ENCODE data around the gene CYP3A4.
"Not testable (repeated sequence)": the region's sequence is repeated elsewhere in the genome, so short reads cannot be mapped to it uniquely, and the experiment has no call there.

Gene CYP3A4

GRCh38 chr7:99779949-99780348 is 4.0 kb downstream of the CYP3A4 start:
- Mint-ChIP-seq H3K4me1 (no peaks in the 10 kb centered on the region), H3K36me3 (no peaks in the 10 kb centered on the region), H3K9me3 (peaks cover 4% of the 10 kb centered on the region), H3K4me3 (no peak overlapping the region), H3K27ac (no peak overlapping the region), H3K27me3 (peaks cover 14% of the 10 kb centered on the region)

DNA sequence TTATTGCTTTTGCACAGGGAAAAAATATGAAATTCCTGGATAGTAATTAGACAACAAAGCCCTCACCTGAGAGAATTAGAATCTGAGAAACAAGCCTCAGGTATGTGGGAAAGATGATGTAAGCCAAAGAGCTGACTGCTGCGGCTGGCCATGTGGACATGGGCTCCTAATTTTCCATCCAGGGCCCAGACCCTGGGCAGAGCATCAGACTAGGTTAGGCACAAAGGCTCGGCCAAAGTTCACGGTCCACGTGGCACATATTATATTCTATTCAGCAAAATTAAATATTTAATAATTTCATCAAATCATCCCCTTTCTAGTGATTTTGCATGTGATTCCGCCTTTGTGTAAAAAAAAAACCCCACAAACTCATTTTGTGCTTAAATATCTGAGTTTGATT is 5.1 kb downstream of the CYP3A4 start:
- Mint-ChIP-seq H3K4me3 (no peak overlapping the region), H3K4me1 (no peaks in the 10 kb centered on the region), H3K27me3 (peaks cover 18% of the 10 kb centered on the region), H3K36me3 (no peaks in the 10 kb centered on the region), H3K27ac (no peak overlapping the region), H3K9me3 (peaks cover 8% of the 10 kb centered on the region)

DNA sequence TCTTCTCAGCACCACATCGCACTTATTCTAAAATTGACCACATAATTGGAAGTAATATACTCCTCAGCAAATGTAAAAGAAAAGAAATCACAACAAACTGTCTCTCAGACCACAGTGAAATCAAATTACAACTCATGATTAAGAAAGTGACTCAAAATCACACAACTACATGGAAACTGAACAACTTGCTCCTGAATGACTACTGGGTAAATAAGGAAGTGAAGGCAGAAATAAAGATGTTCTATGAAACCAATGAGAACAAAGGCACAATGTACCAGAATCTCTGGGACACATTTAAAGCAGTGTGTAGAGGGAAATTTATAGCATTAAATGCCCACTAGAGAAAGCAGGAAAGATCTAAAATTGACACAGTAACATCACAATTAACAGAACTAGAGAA is 10.6 kb downstream of the CYP3A4 start:
- H3K9me3 Mint-ChIP-seq, H3K4me1 Mint-ChIP-seq, H3K36me3 Mint-ChIP-seq, H3K4me3 Mint-ChIP-seq: not testable (repeated sequence)
- H3K27me3 Mint-ChIP-seq: peaks cover 35% of the 10 kb centered on the region
- peak overlapping the region; percentile 8 for H3K27ac Mint-ChIP-seq

DNA sequence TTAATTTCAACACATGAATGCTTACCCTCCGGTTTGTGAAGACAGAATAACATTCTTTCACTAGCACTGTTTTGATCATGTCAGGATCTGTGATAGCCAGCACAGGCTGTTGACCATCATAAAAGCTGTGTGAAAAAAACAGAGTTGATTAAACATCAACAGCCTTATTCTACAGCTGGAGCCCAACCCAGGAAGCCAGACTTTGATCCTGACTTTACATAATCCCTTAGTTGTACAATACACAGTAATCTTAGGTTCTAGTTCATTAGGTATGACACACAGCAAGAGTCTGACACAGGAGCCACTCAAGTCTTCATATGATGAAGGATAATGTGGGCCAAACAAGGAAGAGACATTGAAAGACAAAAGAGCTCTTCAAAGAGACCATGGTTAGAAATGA is 11.4 kb downstream of the CYP3A4 start:
- no peak overlapping the region for H3K27ac Mint-ChIP-seq

GRCh38 chr7:99769494-99769893 is 14.5 kb downstream of the CYP3A4 start:
- not testable (repeated sequence) for H3K9me3 Mint-ChIP-seq, H3K4me1 Mint-ChIP-seq, H3K27ac Mint-ChIP-seq, H3K4me3 Mint-ChIP-seq, H3K36me3 Mint-ChIP-seq
- H3K27me3 Mint-ChIP-seq: peaks cover 21% of the 10 kb centered on the region

More for the DNA sequence above, 11.4 kb downstream of the CYP3A4 start:
- no peaks in the 10 kb centered on the region for H3K4me1 Mint-ChIP-seq
- peaks cover 33% of the 10 kb centered on the region for H3K27me3 Mint-ChIP-seq
- H3K36me3 Mint-ChIP-seq: peaks cover 1% of the 10 kb centered on the region
- peaks cover 8% of the 10 kb centered on the region for H3K9me3 Mint-ChIP-seq
- H3K4me3 Mint-ChIP-seq: no peak overlapping the region

DNA sequence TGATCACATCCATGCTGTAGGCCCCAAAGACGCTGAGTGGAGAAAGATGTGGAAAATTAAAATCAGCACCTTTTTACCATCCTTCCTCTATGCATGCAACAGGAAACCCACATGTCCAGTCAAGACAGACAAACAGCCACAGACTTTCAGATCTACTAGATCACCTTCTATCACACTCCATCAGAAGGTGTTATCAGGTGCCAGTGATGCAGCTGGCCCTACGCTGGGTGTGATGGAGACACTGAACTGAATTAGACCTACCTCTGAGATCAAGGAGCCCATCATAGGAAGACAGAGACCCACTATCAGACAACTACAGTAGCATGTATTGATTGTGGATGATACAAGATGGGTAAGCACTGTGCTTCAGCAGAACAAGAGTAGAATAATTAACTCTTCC is 15.5 kb downstream of the CYP3A4 start:
- Mint-ChIP-seq H3K27me3 (peaks cover 21% of the 10 kb centered on the region), H3K36me3 (no peaks in the 10 kb centered on the region), H3K27ac (no peak overlapping the region), H3K4me3 (no peak overlapping the region), H3K4me1 (no peaks in the 10 kb centered on the region), H3K9me3 (no peaks in the 10 kb centered on the region)

DNA sequence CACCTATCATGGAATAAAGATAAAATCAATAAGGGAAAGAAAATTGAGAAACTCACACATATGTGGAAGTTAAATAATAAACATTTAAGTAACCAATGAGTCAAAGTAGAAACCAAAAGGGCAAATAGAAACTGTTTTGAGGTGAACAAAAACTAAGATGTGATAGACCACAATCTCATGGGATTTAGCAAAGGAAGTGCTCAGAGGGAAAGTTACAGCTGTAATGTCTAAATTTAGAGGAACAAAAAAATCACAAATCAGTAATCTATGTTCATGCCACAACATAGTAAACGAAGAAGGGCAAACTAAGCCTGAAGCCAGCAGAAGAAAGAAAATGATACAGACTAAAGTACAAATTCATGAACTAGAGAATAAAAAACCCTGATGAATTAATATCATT is 16.3 kb downstream of the CYP3A4 start:
- H3K9me3 Mint-ChIP-seq: no peaks in the 10 kb centered on the region
- H3K4me3 Mint-ChIP-seq: no peak overlapping the region
- no peak overlapping the region for H3K27ac Mint-ChIP-seq
- peaks cover 17% of the 10 kb centered on the region for H3K27me3 Mint-ChIP-seq
- H3K36me3 Mint-ChIP-seq: no peaks in the 10 kb centered on the region
- no peaks in the 10 kb centered on the region for H3K4me1 Mint-ChIP-seq

DNA sequence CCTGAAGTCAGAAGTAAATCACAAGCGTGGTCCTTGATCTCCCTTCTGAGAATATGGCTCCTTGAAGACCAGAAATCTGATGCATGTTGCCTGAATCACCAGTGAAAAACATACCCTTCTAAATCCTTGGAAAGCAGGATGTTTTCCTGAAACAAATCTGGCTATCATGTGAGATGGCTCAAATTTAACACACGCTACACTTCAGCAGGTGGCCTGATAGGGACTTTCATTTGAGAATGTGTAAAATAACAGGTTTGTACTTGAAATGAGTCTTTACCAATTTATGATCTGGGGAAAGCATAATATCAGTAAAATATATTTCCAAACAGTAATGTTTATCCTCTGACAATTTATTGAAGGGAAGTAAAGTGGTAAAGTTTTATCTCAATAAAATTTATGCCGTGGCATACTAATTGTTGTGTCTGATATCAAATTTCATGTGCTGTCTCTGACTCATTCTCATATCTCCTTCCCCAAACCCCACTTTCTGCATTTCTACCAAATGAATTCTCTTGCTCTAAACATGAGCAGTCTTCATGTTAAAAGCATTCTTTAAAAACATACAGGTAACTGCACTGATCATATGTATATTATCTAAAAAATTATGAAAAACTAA is 17.4 kb downstream of the CYP3A4 start:
- no peaks in the 10 kb centered on the region for H3K9me3 Mint-ChIP-seq
- peaks cover 10% of the 10 kb centered on the region for H3K27me3 Mint-ChIP-seq
- H3K4me3 Mint-ChIP-seq: no peak overlapping the region
- H3K4me1 Mint-ChIP-seq: no peaks in the 10 kb centered on the region
- H3K27ac Mint-ChIP-seq: no peak overlapping the region
- no peaks in the 10 kb centered on the region for H3K36me3 Mint-ChIP-seq

DNA sequence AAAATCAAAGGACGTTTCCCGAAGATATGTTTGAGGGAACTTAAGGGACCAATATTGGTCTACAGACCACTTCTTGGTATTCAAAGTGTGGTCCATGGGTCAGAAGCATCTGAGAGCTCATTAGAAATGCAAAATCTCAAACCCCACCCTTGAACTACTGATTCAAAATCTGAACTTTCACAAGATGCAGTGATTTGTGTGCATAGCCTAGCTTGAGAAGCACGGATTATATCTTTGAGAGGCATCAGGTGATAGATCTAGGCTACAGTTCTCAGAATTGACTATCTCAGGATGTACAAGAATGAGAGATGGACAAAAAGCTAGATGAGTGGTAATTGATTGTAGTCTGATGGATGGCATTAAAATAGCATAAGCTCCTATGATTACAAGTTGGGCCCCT is 19.5 kb downstream of the CYP3A4 start:
- Mint-ChIP-seq H3K4me1 (no peaks in the 10 kb centered on the region), H3K4me3 (no peak overlapping the region), H3K27ac (no peak overlapping the region), H3K27me3 (no peaks in the 10 kb centered on the region), H3K9me3 (no peaks in the 10 kb centered on the region), H3K36me3 (no peaks in the 10 kb centered on the region)

- H3K27ac Mint-ChIP-seq: no peak overlapping the region
- H3K4me1 Mint-ChIP-seq: no peaks in the 10 kb centered on the region
- H3K36me3 Mint-ChIP-seq: no peaks in the 10 kb centered on the region
- H3K4me3 Mint-ChIP-seq: no peak overlapping the region
- H3K27me3 Mint-ChIP-seq: no peaks in the 10 kb centered on the region
- no peaks in the 10 kb centered on the region for H3K9me3 Mint-ChIP-seq
Observed at GRCh38 chr7:99762680-99763327, 21.2 kb downstream of the CYP3A4 start.

- no peak overlapping the region for H3K27ac Mint-ChIP-seq
- H3K4me3 Mint-ChIP-seq: no peak overlapping the region
- no peaks in the 10 kb centered on the region for H3K9me3 Mint-ChIP-seq
- no peaks in the 10 kb centered on the region for H3K36me3 Mint-ChIP-seq
- no peaks in the 10 kb centered on the region for H3K4me1 Mint-ChIP-seq
- H3K27me3 Mint-ChIP-seq: peaks cover 1% of the 10 kb centered on the region
Observed at GRCh38 chr7:99755085-99755484, 28.9 kb downstream of the CYP3A4 start.

DNA sequence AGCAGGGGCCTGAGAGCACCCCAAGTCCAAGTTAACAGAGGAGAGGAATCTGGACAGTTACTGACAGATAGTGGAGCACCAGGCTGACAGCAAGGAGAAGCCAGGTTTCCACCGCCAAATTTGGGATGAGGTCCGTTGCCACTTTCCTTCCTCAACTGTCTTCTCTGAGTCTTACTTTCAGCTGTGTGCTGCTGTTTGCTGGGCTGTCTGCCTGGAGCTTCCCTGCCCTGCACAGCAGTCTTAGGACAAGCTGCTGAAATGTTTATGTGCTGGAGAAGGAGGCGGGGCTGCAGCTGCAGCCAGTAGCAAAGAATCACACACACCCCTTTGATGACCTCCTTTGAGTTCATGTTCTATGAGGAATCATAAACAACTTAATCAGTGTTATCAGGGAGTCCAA is 31.6 kb downstream of the CYP3A4 start:
- peaks cover 1% of the 10 kb centered on the region for H3K27me3 Mint-ChIP-seq
- H3K4me1 Mint-ChIP-seq: no peaks in the 10 kb centered on the region
- H3K36me3 Mint-ChIP-seq: no peaks in the 10 kb centered on the region
- no peak overlapping the region for H3K4me3 Mint-ChIP-seq
- H3K27ac Mint-ChIP-seq: no peak overlapping the region
- H3K9me3 Mint-ChIP-seq: no peaks in the 10 kb centered on the region

- not testable (repeated sequence) for H3K4me1 Mint-ChIP-seq, H3K4me3 Mint-ChIP-seq, H3K36me3 Mint-ChIP-seq, H3K9me3 Mint-ChIP-seq, H3K27me3 Mint-ChIP-seq, H3K27ac Mint-ChIP-seq
Observed at GRCh38 chr7:99751322-99752052, 32.5 kb downstream of the CYP3A4 start.

DNA sequence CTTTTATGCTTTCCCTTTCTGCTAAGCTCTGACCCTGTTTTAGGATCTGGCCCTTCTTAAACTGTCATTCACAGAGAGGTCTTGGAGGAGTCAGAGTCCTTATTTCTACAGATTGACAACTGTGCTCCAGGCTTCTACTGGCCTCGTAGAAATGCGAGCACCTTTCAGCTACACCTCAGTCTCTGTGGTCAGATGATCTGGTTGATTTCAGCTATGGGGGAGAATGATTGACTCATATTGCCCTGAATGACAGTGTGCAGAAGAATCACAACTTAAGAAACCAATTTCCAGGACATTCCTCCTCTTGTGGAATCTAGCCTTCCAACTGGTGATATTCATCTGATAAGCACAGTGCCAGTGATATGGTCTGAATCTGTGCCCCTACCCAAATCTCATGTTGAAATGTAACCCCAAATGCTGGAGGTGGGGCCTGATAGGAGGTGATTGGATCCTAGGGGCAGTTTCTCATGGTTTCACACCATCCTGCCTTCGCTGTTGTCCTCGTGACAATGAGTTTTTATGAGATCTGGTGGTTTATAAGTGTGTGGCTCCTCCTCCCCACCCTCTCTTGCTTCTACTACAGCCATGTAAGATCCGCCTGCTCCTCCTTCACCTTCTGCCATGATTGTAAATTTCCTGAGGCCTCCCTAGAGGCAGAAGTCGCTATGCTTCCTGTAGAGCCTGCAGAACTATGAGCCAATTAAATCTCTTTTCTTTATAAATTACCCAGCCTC is 35.0 kb downstream of the CYP3A4 start:
- H3K4me1 Mint-ChIP-seq: no peaks in the 10 kb centered on the region
- peaks cover 10% of the 10 kb centered on the region for H3K9me3 Mint-ChIP-seq
- H3K4me3 Mint-ChIP-seq: no peak overlapping the region
- peaks cover 1% of the 10 kb centered on the region for H3K27me3 Mint-ChIP-seq
- peaks cover 2% of the 10 kb centered on the region for H3K36me3 Mint-ChIP-seq
- H3K27ac Mint-ChIP-seq: no peak overlapping the region

- not testable (repeated sequence) for H3K27ac Mint-ChIP-seq, H3K4me3 Mint-ChIP-seq, H3K27me3 Mint-ChIP-seq, H3K9me3 Mint-ChIP-seq, H3K36me3 Mint-ChIP-seq, H3K4me1 Mint-ChIP-seq
Observed at GRCh38 chr7:99746915-99747314, 37.1 kb downstream of the CYP3A4 start.

DNA sequence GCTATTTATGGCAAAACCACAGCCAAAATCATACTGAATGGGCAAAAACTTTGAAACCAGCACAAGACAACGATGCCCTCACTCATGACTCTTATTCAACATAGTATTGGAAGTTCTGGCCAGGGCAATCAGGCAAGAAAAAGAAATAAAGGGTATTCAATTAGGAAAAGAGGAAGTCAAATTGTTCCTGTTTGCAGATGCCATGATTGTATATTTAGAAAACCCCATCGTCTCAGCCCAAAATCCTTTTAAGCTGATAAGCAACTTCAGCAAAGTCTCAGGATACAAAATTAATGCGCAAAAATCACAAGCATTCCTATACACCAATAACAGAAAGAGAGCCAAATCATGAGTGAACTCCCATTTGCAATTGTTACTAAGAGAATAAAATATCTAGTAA is 38.6 kb downstream of the CYP3A4 start:
- not testable (repeated sequence) for H3K4me1 Mint-ChIP-seq, H3K9me3 Mint-ChIP-seq, H3K4me3 Mint-ChIP-seq, H3K36me3 Mint-ChIP-seq, H3K27ac Mint-ChIP-seq, H3K27me3 Mint-ChIP-seq
